ENCODE data around the gene B3GALT4. TPM values are rescaled to one million over a fixed set of nuclear protein-coding genes. Genes with fewer than 3 reads are reported as not detected.

Gene B3GALT4
- total RNA-seq, 2 donors from 2014 or later, result 7.5 to 9.8 TPM

DNA sequence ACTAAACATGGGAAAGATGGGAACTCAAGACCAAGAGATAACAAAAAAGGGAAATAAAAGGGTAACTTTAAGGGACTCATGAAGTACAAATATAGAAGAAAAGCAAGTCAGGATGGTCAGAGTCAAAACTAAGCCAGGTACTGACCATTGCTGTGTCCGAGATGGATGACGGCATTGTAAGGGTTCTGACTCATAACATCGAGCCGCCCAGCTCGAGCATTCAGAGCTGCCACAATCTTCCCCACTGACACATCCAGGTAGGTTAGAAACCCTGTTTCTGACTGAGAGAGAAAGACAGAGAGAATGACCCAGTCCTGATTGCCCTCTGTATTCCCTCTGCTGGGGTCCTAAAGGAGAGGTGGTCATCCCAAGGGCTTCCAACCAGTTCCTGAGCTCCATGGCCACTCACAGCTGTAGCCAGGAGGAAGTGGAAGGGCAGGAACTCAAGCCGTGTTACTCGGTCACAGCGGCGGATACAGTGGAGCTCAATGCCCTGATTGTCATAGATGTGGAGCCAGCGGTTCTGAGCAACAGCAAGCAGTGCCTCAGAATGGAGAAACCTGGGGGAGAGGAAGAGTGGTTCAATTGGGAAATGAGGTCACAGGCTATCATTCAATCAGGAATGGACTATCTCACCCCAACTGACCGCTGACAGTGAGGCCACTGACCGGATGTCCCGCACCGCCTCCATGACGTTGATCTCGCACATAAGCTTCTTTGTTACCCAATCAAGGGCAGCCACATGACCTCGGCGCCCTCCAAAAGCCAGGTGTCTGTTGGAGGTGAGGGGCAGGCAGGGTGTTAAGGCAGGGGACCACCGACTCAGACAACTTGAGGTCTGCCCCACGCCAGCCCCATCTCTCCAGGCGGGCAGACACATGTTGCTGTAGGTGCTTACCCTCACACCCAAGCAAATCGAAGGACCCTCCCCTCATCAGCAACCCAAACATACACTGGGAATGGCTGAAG is 10.3 kb downstream of the B3GALT4 start:
- DNase-seq (no peak), ATAC-seq (no peak)
- intact Hi-C loops (cut with DNase I), result no loop called here

DNA sequence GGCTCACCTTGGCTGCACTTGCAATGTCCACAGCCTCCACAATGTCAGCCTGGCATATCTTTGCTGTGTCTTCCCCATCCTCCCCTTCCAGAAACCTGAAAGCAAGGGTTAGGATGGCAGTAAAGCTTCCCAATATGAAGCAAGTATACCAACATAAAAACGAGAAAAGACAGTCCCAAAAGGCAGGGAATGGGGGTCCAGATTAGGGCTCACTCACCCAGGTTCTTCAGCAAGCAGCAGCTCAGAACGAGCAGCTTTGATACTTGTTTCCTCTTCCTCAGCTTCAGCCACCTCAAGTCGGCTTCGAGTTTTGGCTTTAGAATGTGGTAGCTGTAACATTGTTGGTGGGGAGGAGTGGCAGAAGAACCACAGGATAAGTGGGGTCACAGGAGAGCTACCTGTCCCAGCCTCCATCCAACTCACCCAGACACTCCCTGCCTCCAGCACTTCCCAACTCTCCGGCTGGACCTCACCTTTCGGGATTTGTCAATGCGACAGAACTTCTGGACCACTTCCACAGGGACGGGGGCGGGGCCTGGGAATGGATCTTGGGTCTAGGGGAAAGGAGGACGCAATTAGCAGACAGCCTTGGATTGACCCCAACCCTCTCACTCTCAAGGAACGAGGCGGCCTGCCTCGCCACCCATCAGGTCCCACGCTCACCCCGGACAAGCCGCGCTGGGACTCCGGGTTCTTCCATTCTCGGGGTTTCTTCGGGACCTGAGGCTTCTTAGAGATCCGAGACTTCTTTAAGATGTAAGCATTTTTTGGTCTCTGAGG is 11.4 kb downstream of the B3GALT4 start:
- intact Hi-C loops (cut with DNase I), result no loop called here
- peak in 1 of 2 donors; percentile 1 for ATAC-seq
- DNase-seq, result no peak

DNA sequence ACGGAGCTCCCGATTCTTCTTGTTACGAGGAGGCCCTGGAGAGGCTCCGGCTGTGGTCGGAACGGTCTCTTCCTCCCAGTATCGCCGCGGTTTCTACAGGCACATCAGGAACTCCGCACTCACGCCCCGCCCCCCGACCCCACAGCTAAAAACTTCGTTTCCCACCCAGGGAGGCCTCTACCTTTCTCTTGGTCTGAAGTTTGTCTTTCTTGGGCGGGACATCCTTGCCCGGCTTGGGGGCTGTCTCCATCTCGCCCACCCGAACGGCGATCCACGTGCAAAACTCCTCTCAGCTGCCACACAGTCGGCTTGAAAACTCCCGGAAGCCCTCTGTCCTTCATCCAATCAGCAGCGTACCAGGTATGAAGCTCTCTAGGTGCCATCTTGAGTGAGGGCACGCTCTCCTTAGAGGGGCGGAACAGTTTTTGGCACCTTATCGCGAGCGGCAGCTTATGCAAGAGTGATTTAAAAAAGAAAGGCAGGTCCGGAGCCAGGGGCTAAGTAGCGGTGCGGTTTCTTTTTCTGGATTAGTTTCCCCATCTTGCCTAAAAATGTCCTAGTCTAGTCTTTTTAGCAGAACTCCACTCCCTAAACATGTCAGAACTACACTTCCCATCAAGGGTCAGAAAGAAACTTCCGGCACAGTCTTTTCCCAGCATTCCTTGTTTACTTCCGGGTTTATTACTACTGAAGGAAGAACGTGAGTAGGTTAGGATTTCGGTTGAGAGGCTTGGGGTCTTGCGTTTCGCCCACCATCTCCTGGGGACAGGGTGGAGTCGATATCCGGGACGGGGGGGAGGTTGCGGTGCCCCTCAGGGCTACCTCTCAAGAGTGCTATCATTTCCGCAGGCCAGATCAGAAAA is 12.2 kb downstream of the B3GALT4 start, which contains the start of the genes PFDN6 and WDR46:
PFDN6 (plus strand) TSS at position 681 of the 863 bp plus-strand sequence. CDS start 256 bp downstream, outside the sequence.
WDR46 (minus strand) TSS at position 319 of the 863 bp plus-strand sequence; CDS start at position 250, 69 bp downstream.
- peak; percentile 96 for ATAC-seq
- DNase-seq, result peak; percentile 83
- intact Hi-C loops (cut with DNase I), result no loop called here

DNA sequence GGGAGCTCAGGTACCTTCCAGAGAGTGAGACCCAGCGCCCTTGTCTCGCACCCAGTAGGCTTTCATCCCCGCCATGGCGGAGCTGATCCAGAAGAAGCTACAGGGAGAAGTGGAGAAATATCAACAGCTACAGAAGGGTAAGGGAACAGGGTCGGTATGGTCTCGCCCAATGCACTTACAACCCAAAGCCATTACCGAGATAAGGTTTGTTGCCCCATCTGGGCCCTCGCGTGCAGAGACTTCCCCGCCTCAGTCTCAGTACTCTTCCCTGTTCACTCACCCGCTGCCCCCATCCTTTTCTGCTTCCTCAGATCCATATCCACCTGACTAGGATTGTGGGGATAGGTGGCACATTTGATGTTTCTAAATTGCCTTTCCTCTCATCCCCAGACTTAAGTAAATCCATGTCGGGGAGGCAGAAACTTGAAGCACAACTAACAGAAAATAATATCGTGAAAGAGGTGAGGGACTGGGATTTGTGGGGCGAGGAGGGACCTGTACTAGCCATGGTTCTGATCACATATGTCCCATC is 12.9 kb downstream of the B3GALT4 start:
- peak in 1 of 2 donors; percentile 1 for ATAC-seq
- no peak for DNase-seq
- intact Hi-C loops (cut with DNase I), result no loop called here

GRCh38 chr6:33290459-33290858 is 13.5 kb downstream of the B3GALT4 start:
- DNase-seq (no peak), ATAC-seq (no peak)
- intact Hi-C loops (cut with DNase I), result no loop called here

- DNase-seq, result no peak
- intact Hi-C loops (cut with DNase I), result no loop called here
- no peak for ATAC-seq
These were observed 16.2 kb downstream of the B3GALT4 start for GRCh38 chr6:33292996-33293682.

DNA sequence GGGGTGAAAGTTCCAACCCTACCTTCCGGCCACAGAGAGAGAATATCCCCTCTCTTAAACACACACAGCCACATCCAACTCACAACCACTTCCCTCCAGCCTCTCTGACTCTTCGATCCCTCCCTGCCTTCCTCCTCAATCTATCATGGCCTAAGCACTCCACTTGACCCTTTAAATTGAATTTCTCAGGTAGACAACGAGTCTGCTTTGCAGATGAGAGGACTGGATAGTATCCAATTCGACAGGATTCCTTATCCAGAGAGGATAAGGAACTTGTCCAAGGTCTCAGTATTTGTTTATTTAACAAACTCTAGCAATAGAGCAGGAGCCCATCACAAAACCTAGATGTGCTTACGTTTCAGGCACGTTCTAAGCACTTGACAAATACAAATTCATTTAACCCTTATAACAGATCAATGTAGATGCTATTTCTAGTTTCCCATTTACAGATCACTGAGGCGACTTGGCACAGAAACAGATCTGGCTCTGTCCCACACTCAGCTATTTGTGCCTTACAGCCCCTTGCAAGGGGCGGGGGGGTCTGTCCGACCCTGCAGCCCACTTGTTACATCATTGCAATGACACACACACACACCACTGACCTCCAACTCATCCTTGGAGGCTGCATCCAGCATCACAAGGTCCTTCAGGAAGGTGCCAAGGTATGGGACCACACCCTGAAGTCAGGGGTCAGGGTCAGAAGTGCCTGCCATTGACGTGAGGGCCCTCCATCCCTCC is 17.3 kb downstream of the B3GALT4 start:
- no peak for ATAC-seq
- no peak for DNase-seq
- intact Hi-C loops (cut with DNase I), result no loop called here

DNA sequence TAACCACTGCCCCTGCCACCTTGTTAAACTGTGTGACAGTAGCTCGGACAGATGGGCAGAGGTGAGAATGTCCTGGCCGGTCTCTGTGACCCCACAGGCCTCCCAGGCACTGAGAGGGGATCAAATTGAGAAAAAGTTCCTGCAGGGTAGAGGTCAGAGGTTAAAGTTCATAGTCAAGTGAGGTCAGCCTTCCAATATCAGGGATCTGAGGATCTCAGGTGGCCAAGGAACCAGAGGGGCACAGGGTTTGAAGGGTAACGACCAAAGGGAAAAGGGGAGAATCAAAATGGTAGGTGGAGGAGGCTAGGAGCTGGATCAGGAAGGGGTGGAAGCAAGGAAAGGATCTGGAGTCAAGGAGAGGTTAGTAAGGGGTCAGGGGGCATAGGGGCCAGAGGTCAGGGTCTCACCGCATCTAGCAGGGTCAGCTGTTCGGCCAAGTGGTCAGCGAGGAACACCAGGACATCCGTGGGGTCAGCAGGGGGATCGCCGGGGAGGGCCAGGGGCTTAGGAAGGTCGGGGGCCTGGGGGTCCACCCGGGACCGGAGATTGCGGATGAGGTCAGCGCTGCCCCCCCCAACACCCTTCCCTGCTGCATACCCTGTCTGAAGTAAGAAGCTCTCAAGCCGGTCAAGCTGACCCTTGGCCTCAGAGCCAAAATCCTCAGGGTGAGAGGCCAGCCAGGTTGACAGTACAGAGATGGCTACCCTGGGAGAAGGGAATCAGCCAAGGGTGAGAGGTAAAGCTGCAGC is 18.9 kb downstream of the B3GALT4 start:
- ATAC-seq (no peak), DNase-seq (no peak)
- intact Hi-C loops (cut with DNase I), result no loop called here

DNA sequence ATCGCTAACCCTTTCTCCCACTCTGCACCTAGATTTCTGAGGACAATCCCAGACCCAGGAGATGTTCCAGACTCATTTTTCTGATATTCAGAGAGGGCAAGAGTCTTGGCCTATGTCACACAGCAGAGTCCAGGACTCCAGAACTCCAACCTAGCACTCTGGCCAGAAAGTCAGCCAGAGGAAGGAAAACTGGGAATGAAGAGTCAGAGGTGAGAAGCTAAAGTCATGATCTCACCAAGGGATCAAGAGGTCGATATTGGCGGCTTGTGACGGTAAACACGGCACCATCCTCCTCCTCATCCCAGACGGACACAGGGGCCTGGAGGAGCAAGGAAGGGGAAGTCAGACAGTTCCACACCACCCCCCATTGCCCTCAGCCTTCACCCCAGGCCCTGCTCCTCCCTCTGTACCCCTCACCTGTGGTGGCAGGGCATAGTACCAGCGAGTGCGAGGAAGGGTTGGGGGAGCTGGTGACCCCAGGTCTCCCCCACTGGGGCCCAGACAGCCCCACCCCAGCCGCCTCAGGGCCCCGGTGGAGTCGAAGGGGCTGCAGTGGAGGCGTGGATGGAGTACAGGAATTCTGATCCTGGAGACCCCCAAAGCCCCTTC is 20.0 kb downstream of the B3GALT4 start:
- intact Hi-C loops (cut with DNase I), result no loop called here
- no peak for DNase-seq

GRCh38 chr6:33297406-33297955 is 20.6 kb downstream of the B3GALT4 start:
- DNase-seq (peak; percentile 52), ATAC-seq (peak in 1 of 2 donors; percentile 2)
- intact Hi-C loops (cut with DNase I), result no loop called here

More for the DNA sequence above, 20.0 kb downstream of the B3GALT4 start:
- ATAC-seq, result no peak

GRCh38 chr6:33297956-33298772 is 21.2 kb downstream of the B3GALT4 start:
- intact Hi-C loops (cut with DNase I), result no loop called here

DNA sequence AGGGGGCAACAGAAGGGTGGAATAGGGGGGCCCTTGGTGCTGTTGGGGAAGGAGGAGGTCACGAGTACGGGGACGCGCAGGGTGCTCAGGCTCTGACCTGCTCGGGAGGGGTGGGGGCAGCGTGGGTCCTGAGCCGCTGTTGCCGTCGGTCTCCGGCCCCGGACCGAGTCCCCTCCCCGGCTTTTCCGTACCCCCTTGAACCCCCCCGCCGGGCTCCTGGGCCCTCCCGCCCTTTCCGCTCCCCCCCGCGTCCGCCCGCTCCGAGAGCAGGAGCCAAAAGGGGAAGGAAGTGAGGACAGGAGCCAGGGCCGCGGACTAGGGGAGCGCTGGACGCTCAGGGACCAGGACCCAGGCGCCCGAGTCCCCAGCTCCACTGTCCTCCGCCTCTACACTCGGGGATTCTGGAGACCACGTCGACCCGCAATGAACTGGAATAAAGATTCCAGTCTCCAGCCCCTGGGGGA is 21.9 kb downstream of the B3GALT4 start, which contains the start of gene RGL2:
RGL2 (minus strand) TSS at position 170 of the 464 bp plus-strand sequence. CDS start 332 bp downstream, outside the sequence.
- intact Hi-C loops (cut with DNase I), result no loop called here
- peak; percentile 91 for DNase-seq
- peak; percentile 77 to 81 for ATAC-seq

More at GRCh38 chr6:33297956-33298772, 21.2 kb downstream of the B3GALT4 start:
- peak; percentile 80 for DNase-seq
- peak; percentile 42 to 64 for ATAC-seq

DNA sequence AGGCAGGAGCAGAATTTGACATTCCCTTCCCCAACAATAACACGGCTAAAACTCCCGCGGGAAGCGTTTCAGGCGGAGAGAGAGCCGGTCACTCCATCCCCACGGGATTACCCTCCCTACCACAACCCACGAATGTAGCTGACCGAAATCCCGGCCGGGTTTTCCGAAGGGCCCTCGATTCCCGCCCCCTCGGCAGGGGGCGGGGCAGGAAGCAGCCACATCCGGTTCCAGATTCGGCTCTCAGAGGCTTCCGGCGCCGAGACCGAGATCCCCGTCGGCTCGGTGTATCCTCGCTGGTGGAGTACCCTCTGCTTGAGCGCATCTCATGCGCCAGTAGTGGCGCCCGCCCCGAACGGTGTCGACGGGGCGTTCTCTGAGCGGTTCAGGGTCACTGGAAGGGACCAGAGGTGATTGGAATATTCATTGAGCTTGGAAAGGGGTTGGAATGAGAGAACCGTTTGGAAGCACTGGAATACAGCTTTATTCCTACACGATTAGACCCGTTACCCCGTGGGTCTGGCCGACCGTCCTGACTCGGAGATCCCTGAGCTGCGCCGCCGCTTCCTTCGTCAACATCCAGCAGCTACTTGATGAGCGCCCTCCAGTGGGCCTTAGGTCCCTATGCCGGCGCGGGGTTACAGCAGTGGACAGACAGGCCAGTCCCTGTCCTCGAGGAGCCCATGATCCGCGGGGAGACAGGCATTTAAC is 22.5 kb downstream of the B3GALT4 start:
- DNase-seq (peak; percentile 95), ATAC-seq (peak; percentile 76 to 84)
- intact Hi-C loops (cut with DNase I), result no loop called here

GRCh38 chr6:33301877-33302276 is 25.0 kb downstream of the B3GALT4 start:
- no peak for ATAC-seq
- intact Hi-C loops (cut with DNase I), result no loop called here
- DNase-seq, result no peak
